ENCODE results near the gene AGAP6.
"Not testable (repeated sequence)": the region's sequence is repeated elsewhere in the genome, so short reads cannot be mapped to it uniquely, and the experiment has no call there.

The AGAP6 gene

DNA sequence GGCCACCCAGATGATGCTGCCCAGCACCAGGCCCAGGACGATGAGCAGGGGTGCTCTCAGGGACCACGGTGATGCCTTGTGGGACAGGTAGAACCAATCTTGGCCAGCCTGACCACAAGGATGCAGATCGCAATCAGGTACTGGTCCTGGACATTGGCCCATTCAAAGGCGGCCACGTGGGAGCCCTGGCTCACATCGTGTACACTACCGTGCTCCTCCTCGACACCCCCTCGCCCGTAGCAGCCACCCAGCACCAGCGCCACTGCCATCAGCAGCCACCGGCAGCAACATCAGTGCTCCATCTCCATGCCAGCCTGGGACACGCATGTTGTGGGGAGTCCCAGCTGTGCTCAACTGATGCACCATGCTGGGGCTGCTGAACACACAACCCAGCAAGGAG lies 39.0 kb downstream of the AGAP6 start:
- ATAC-seq, result no peak

DNA sequence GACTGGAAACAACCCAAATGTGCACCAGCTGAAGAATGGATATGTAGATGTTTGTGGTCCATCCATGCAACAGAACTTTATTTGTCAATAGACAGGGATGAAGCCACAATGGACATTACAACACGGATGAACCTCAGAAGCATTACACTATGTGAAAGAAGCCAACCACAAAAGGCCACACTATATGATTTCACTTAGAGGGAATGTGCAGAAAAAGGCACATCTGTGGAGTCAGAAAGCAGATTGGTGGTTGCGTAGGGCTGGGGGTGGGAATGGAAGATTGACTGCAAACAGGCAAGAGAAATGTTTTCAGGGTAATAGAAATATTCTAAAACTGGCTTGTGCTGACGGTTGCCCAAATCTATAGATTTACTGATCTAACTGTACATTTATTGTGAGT lies 45.3 kb downstream of the AGAP6 start:
- ATAC-seq, result no peak

DNA sequence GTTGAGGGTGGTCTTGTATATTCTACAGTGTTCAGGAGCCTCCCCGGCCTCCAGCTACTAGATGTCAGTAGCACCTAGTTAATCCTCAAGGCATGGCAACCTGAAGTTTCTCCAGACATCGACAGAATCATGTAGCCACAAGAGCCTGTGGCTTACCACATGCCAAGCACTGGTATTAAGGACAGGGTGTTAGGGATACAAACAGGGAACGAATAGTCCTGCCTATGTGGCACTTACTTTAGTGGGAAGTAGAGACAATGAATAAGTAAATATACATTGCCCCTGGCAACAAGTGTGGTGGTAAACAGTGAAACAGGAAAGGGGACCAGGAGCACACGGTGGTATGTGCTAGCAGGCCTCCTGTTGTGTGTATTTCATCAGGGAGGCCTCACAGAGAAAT lies 47.1 kb downstream of the AGAP6 start:
- not testable (repeated sequence) for ATAC-seq

DNA sequence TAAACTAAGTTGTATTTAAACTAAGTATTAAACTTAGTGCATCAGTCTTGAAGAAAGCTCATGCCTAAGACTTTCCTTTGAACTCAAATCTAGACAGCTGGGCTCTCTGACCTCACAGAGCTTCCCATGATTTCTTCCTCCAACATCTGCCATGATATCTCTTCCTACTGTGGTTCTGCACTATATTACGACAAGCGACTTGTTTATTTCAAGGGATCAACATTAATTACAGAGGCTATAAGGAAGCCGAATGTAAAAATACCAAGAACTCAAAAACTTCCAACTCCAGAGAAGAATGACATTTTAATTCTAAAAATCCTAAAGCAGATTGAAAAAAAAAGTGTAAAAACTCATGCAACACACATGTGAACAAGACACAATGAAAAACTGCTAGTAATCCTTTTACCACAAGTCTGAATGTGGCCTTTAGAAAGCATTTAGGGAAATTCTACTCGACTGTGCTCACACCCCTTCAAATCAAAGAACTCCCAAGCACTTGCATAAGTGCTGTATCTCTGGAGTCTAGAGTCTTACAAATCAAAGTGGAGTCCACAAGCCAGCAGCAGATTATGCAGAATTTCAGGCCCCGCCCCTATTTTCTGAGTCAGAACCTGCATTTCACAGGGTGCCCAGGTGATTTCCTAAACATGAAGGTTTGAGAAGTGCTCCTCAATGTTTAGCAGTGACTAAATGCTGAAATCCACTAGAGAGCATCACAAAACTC lies 56.9 kb downstream of the AGAP6 start:
- ATAC-seq, result no peak

DNA sequence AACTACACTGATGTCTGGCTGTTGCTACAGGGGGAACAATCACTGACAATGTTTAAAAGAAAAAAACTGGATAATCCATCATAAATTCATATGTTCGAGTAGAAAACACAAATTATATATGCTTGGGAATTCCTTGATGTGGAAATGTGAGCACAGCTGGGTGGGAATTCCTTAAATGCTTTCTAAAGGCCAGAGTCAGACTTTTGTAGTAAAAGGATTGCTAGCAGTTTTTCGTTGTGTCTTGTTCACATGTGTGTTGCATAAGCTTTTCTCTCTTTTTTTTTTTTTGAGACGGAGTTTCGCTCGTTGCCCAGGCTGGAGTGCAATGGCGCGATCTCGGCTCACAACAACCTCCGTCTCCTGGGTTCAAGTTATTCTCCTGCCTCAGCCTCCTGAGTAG lies 58.3 kb downstream of the AGAP6 start:
- not testable (repeated sequence) for ATAC-seq

DNA sequence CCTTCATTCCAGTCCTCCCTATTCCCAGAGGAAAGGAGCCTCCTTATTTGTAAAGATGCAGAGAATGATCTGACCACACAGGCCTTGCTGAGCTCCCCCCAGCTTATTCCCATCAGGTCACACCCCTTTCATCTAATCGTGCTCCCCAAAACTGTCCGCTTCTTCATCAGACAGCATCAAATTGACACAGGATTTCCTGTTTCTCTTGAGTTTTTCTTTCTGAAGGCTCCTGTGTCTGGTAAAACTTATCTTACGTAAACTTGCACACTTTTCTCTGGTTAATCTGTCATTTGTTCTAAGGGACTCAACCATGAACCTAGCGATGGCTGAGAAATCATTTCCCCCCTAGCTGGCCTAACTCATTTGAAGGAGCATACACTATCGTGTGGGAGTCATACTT lies 59.4 kb downstream of the AGAP6 start:
- not testable (repeated sequence) for ATAC-seq

DNA sequence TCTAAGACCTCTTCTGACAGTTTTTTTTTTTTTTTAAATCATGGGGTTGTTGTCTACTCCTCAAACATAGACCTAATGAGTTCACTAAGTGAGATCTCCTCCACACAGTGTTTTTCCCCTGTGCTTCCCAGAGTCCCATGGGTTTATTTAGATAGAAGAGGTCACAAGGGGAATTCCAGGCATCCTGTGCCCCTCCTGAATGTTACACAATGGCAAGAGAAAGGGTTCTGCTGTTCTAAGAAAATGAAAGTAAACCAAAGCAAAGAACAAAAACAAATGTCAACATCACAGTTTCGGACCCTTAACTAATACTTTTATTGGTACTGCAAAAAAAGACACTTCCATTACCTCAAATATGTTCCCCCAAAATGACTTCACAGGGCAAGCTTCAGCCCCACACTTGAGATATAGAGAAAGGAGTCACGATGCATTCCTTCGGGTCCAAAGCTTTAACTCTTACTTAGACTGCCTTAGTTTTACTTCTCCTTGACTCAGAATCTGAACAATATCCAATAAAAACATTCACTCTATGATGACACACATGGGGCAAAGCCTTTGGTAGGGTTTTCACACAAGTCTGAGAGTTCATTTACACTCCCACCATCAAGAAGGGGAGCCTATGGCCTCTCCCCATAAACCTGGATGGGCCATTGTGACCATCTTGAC lies 63.9 kb downstream of the AGAP6 start:
- not testable (repeated sequence) for ATAC-seq

DNA sequence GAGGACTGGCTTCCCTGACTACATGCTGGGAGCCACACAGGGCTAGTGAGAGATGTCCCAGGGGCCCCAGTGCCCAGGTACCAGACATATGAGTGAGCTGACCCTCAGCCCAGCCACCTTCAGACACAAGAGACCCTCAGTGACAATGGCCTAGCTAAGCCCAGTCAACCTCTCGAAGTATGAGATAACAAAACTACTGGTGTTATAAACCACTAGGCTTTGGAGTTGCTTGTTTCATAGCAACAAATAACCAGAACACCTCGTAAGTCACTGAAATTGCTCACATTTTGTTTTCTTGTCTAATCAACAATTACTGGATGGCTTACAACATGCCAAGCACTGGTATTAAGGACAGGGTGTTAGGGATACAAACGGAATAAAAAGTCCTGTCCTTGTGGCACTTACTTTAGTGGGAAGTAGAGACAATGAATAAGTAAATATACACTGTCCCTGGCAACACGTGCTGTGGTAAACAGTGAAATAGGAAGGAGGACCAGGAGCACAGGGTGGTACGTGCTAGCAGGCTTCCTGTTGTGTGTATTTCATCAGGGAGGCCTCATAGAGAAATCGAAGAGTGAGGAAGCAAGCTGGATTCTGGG lies 64.7 kb downstream of the AGAP6 start:
- ATAC-seq, result not testable (repeated sequence)

DNA sequence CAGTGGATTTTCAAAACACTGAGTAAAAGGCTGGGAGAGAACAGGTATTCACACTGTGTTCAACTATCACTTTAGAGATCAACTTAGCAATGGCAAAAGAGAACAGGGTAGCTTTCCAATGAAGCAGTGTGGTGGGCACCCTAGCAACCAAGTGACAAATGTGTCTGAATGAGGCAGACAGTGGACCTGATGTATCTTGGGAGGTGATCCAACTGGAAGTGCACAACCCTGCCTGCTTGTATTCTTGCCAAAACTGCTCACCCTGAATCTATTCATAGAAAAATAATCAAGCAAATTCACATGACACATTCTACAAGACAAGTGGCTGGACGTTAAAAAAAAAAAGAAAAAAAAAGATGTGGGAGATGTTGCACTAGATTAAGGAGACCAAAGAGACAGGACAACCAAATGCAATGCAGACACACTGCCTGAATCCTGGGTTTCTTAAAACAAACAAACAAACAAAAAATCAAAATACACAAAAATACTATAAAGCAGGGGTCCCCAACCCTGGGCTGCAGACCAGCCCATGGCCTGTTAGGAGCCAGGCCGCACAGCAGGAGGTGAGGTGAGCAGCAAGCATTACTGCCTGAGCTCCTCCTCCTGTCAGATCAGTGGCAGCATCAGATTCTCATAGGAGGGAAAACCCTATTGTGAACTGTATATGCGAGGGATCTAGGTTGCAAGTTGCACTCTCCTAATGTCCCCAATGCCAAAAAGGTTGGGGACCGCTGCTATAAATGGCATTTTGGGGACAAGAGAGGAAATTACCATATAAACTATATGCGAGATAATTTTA lies 67.5 kb downstream of the AGAP6 start:
- not testable (repeated sequence) for ATAC-seq

DNA sequence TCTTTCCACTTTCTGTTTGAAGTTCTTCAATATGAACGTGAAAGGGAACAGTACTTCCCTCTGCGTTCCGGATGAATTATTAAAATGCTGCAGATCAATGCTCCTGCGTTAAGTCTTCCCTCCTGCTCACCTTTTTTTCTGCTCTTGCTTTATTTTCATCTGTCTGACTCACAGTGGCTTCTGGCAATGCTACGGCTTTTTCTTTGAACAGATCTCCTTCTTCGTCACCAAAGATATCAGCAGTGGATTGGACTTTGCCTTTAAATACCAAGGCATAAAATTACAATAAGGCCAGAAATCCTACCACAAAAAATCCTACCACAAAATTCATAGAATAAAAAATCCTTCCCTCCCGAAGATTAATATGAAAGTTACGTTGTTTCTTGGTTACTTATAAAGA lies 68.4 kb downstream of the AGAP6 start:
- not testable (repeated sequence) for ATAC-seq

DNA sequence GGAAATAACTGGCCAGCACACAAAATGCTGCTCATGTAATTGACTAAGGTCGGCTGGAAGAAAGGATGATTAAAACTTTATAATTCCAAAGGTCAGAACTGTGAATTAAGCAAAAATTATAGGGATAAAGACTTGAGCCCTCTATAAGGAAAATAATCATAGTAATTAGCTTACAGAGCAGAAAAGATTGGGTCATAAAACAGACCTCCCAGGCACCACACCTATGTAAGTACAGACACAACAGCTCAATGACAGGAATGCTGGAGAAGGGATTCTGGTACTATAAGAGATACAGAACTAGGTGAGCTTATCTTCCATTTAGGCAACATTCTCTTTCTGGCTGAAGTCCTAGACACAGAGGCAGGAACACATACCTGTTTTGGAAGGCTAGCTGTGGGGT lies 70.5 kb downstream of the AGAP6 start:
- ATAC-seq, result not testable (repeated sequence)

DNA sequence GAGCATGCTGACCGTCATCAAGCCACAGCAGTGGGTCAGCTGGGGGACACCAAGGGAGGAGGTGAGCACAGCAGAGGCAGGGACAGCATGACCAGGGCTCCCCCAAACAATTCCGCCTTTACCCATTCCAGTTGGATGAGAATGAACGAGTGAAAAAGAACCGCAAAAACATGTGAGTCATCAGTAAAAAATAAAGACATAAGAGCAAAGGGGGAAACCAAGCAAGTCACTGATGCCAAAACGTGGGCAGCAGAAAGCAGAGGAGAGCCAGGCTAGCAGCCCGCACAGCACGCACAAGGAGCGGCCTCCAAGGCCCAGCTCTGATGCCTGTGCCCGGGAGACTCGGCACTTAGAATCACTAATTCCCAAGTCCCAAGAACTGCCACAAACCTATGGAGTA lies 71.7 kb downstream of the AGAP6 start:
- not testable (repeated sequence) for ATAC-seq

Data from activated CD4-positive, CD25-positive, alpha-beta regulatory T cell treated with anti-CD3 and anti-CD28 coated beads, Interleukin-2, amount 50 U/mL, for 24 hours (primary cell).